ENCODE results near the gene EIPR1.

Gene EIPR1

GRCh38 chr2:3208591-3208990, 169.0 kb downstream of the EIPR1 start:
- Histone ChIP-seq H3K9me3 (ENCODE audit: insufficient read depth, low read length) (no peaks in the 10 kb centered on the region), H3K36me3 (ENCODE audit: low read length) (no peaks in the 10 kb centered on the region), H3K9ac (ENCODE audit: low read length) (no peak overlapping the region), H3K9me2 (replicated peaks; ENCODE audit: insufficient read depth, low read length) (no peaks in the 10 kb centered on the region), H3K4me3 (ENCODE audit: insufficient read depth, low read length, poor library complexity, severe bottlenecking) (no peak overlapping the region), H3K4me2 (ENCODE audit: low read depth, low read length, poor library complexity, severe bottlenecking) (no peak overlapping the region), H3K27ac (ENCODE audit: low read depth, low read length) (no peak overlapping the region), H4K20me1 (ENCODE audit: low read depth, low read length) (no peaks in the 10 kb centered on the region), H3K79me2 (ENCODE audit: insufficient read depth, low read length) (no peaks in the 10 kb centered on the region), H2AFZ (ENCODE audit: low read depth, low read length, severe bottlenecking) (no peak overlapping the region), H3K27me3 (ENCODE audit: low read length) (no peaks in the 10 kb centered on the region), H3F3A (ENCODE audit: insufficient read depth) (no peaks in the 10 kb centered on the region)
- no peak for TF ChIP-seq CTCF (IDR thresholded peaks at IDR 0.05; ENCODE audit: insufficient read depth, low read length, poor library complexity, severe bottlenecking)
- TF ChIP-seq EZH2phosphoT487 (conservative IDR thresholded peaks at IDR 0.05; ENCODE audit: low read length) = no peak

DNA sequence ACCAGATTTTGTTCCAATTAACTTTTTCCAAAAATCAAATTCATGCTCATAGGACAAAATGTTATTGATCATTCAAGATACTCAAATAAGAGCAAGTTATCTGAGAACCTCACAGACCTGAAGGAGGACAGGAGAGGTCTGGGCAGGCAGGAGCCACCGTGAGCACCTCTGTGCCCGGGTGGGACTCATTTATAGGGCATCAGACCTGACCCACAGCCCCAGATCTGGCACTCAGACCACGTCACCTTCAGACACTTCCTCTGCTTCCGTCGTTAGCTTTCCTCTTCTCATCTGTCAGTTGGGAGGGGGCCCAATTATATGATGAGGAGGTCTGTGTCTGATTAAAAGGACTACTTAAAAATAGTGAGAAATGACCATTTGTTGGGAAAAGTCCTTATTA, 169.4 kb downstream of the EIPR1 start:
- Histone ChIP-seq H3K4me2 (ENCODE audit: low read depth, low read length, poor library complexity, severe bottlenecking) (no peak overlapping the region), H2AFZ (ENCODE audit: low read depth, low read length, severe bottlenecking) (no peak overlapping the region), H3K9ac (ENCODE audit: low read length) (no peak overlapping the region), H3K27me3 (ENCODE audit: low read length) (no peaks in the 10 kb centered on the region), H3K9me2 (replicated peaks; ENCODE audit: insufficient read depth, low read length) (no peaks in the 10 kb centered on the region), H3K36me3 (ENCODE audit: low read length) (no peaks in the 10 kb centered on the region), H4K20me1 (ENCODE audit: low read depth, low read length) (no peaks in the 10 kb centered on the region), H3K9me3 (ENCODE audit: insufficient read depth, low read length) (no peaks in the 10 kb centered on the region), H3K4me3 (ENCODE audit: insufficient read depth, low read length, poor library complexity, severe bottlenecking) (no peak overlapping the region), H3F3A (ENCODE audit: insufficient read depth) (no peaks in the 10 kb centered on the region), H3K27ac (ENCODE audit: low read depth, low read length) (no peak overlapping the region), H3K79me2 (ENCODE audit: insufficient read depth, low read length) (no peaks in the 10 kb centered on the region)
- TF ChIP-seq CTCF (IDR thresholded peaks at IDR 0.05; ENCODE audit: insufficient read depth, low read length, poor library complexity, severe bottlenecking) (no peak), EZH2phosphoT487 (conservative IDR thresholded peaks at IDR 0.05; ENCODE audit: low read length) (no peak)

- Histone ChIP-seq H2AFZ (ENCODE audit: low read depth, low read length, severe bottlenecking) (no peak overlapping the region), H3K27ac (ENCODE audit: low read depth, low read length) (no peak overlapping the region), H3K9me3 (ENCODE audit: insufficient read depth, low read length) (no peaks in the 10 kb centered on the region), H3K9ac (ENCODE audit: low read length) (no peak overlapping the region), H3K79me2 (ENCODE audit: insufficient read depth, low read length) (no peaks in the 10 kb centered on the region), H4K20me1 (ENCODE audit: low read depth, low read length) (no peaks in the 10 kb centered on the region), H3K4me3 (ENCODE audit: insufficient read depth, low read length, poor library complexity, severe bottlenecking) (no peak overlapping the region), H3K9me2 (replicated peaks; ENCODE audit: insufficient read depth, low read length) (no peaks in the 10 kb centered on the region), H3K4me2 (ENCODE audit: low read depth, low read length, poor library complexity, severe bottlenecking) (no peak overlapping the region), H3K27me3 (ENCODE audit: low read length) (no peaks in the 10 kb centered on the region), H3K36me3 (ENCODE audit: low read length) (no peaks in the 10 kb centered on the region), H3F3A (ENCODE audit: insufficient read depth) (no peaks in the 10 kb centered on the region)
- TF ChIP-seq EZH2phosphoT487 (conservative IDR thresholded peaks at IDR 0.05; ENCODE audit: low read length) = no peak
- no peak for TF ChIP-seq CTCF (IDR thresholded peaks at IDR 0.05; ENCODE audit: insufficient read depth, low read length, poor library complexity, severe bottlenecking)
Observed at GRCh38 chr2:3207091-3207491, 170.5 kb downstream of the EIPR1 start.

DNA sequence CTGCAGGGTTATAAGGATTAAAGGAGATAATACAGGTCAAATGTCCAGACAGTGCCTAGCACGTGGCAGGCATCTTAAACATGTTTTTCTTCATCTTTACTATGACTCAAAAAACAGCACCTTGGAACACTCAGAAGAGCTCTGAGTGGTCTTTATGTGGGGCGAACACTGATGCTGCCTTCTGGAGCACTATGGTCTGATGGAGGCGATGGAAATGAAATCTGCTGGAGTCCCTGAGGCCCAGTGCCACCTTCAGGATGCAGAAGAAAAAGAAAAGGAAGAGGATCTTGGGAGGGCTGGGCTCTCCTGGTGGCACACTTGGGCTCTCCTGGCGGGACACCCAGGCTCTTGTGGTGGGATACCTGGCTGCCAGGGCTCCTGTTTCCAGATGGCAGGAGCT, 171.8 kb downstream of the EIPR1 start:
- Histone ChIP-seq H3K36me3 (ENCODE audit: low read length) (no peaks in the 10 kb centered on the region), H3K4me2 (ENCODE audit: low read depth, low read length, poor library complexity, severe bottlenecking) (no peak overlapping the region), H3K27me3 (ENCODE audit: low read length) (no peaks in the 10 kb centered on the region), H3F3A (ENCODE audit: insufficient read depth) (no peaks in the 10 kb centered on the region), H3K4me3 (ENCODE audit: insufficient read depth, low read length, poor library complexity, severe bottlenecking) (no peak overlapping the region), H3K9ac (ENCODE audit: low read length) (no peak overlapping the region), H3K9me2 (replicated peaks; ENCODE audit: insufficient read depth, low read length) (no peaks in the 10 kb centered on the region), H3K79me2 (ENCODE audit: insufficient read depth, low read length) (no peaks in the 10 kb centered on the region), H3K9me3 (ENCODE audit: insufficient read depth, low read length) (no peaks in the 10 kb centered on the region), H3K27ac (ENCODE audit: low read depth, low read length) (no peak overlapping the region), H4K20me1 (ENCODE audit: low read depth, low read length) (no peaks in the 10 kb centered on the region), H2AFZ (ENCODE audit: low read depth, low read length, severe bottlenecking) (no peak overlapping the region)
- TF ChIP-seq CTCF (IDR thresholded peaks at IDR 0.05; ENCODE audit: insufficient read depth, low read length, poor library complexity, severe bottlenecking) (no peak), EZH2phosphoT487 (conservative IDR thresholded peaks at IDR 0.05; ENCODE audit: low read length) (no peak)
